Activated CD4-positive, alpha-beta T cell treated with anti-CD3 and anti-CD28 coated beads, Interleukin-2, amount 50 U/mL, for 24 hours (primary cell): ENCODE results near the gene EML4.

Experiments used
- DNase-seq, 2 donors: peaks; one replicate each; pipeline ENCODE4 v3.0.0-alpha.2; 2020; ENCODE audit warnings: low read depth in 1 of 2, low spot score in 1 of 2

Gene EML4

DNA sequence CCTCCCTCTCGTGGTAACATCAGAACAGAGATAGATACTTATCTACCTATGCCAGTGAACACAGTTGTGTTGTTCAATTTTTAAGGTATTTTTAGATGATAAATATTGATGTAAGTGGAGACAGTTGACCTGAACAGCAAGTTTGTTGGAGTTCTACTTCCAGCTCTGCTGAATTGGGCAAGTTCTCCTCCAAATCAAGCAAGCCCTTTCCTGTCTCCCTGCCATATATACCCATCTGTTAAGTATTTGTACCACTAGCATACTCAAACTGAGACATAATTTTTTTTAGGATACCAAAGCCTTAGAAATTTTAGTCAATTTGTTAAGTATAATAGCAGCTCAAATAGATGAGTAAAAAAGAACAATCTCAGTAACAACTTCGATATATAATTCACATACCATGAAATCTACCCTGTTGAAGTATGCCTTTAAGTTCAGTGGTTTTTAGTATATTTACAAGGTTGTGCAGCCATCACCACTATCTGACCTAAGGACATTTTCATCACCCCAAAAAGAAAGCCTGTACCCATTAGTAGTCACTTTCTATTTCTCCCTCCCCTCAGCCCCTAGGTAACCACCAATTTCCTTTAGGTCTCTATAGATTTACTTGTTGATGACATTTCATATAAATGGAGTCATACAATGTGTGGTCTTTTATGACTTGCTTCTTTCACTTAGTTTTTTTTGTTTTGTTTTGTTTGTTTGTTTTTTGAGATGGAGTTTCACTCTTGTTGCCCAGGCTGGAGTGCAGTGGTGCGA lies 130.0 kb downstream of the EML4 start:
- no peak for DNase-seq

DNA sequence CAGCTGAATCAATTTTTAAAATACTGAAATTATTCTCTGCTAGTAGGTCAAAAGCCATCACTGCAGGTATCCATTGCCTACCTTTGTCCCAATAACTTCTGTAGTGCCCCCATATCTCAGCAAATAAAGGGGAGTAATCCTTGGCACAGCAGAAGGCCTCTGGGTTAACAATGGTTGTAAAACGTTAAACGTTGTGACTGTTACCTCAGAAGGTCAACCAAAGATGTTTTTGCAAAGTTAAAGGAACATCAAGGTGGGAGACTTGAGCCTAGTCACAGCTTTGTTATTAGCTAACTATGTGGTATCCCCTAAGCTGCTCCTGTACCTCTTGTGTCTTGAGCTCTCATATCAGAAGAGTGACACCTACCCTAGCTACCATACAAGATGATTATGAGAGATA lies 131.4 kb downstream of the EML4 start:
- no peak for DNase-seq

DNA sequence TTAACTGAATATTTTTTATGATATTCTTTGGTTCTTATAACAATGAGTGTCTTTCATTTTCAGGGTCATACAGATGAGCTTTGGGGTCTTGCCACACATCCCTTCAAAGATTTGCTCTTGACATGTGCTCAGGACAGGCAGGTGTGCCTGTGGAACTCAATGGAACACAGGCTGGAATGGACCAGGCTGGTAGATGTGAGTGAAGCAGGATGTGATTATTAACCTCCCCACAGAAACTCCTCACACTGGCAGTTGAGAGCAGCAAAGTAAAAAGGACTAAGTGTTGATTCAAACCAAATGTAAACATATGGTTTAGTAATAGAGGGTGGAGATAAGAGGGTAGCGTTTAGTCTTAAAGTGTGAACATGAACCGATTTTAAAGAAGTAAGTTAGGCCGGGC lies 134.1 kb downstream of the EML4 start:
- no peak for DNase-seq

DNA sequence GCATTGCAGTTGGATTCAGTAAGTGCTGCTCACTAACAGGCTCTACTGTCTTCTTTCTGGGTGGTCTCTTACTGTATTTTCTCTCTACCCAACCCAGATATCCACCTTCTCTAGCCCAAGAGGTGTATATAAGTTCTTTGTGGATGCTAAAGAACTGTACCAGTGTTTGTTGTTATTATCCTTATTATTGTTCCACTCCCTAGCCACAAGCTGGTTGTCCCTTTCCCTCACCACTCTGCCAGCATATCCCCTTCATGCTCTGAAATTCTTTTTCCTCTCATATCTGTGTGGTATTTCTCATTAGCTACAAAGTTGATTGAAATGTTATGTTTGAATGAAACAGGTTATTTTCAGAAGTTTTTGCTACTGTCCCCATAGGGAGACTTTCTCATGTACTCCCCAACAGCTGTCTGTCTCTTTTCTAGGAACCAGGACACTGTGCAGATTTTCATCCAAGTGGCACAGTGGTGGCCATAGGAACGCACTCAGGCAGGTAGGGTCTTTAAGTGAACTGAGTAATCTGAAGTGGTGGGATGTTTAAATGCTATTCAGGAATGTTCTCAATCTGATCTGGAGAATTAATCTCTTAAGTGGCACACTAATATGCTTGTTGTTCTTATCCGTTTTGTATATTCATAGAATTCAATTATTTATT lies 135.0 kb downstream of the EML4 start:
- no peak for DNase-seq

DNA sequence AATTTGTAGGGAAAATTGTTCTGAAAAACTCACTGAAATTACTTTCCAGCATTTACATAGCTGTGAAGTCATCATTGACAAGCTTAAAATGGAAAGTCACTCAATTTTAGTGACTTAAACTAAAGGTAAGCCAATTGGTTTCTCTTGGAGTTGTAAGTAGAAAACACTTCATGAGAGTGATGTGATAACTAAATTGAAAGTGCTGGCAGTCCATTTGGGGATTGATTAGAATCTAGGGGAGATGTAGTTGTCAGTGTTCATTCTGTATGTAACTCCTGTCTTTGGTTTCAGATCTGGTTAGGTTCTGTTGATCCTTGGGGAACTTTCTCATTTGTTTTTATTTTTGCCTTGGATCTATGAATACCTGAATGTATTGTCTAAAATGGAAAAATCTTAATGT lies 138.0 kb downstream of the EML4 start:
- no peak for DNase-seq

DNA sequence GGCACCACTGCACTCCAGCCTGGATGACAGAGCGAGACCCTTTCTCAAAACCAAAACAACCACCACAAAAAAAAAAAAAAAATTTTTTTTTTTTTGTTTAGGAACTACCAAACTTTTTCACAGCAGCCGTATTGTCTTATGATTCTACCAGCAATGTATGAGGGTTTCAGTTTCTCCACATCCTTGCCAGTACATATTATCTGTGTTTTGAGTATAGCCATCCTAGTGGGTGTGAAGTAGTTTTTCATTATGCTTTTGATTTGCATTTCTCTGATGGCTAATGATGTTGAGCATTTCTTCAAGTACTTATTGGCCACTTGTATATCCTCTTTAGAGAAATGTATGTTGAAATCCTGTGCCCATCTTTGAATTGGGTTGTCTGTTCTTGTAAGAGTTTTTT lies 140.2 kb downstream of the EML4 start:
- no peak for DNase-seq

DNA sequence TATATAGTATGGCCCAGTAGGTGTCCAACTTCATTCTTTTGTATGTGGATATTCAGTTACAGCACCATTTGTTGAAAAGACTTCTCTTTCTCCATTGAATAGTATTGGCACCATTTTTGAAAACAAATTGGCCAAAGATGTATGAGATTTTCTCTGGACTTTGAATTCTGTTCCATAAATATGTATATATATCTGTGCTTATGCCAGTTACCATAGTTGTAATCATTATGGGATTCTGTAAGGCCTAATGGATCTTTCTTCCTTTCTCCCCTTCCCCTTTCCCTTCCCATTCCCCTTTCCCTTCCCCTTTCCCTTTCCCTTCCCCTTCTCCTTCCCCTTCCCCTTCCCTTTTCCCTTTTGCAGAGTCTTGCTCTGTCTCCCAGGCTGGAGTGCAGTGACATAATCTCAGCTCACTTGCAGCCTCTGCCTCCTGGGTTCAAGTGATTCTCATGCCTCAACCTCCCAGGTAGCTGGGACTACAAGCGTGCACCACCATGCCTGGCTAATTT lies 140.9 kb downstream of the EML4 start:
- no peak for DNase-seq

DNA sequence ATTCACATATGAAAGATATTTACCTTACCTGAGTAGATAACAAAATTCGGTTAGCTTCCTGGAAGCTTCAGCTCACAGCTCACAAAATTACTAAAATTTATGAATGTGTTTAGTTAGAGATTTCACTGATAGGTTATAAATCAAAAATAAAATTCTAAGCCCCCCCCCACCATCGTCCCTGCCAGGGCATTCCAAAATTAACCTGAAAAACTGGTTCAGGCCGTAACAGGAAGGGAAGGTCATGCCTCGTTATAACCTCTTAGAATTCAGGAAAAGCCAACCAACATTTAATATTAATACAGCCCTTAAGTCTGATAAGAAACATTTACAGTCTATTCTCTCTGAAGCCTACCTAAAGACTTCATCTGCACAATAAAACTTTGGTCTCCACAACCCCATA lies 143.0 kb downstream of the EML4 start:
- DNase-seq, result no peak

DNA sequence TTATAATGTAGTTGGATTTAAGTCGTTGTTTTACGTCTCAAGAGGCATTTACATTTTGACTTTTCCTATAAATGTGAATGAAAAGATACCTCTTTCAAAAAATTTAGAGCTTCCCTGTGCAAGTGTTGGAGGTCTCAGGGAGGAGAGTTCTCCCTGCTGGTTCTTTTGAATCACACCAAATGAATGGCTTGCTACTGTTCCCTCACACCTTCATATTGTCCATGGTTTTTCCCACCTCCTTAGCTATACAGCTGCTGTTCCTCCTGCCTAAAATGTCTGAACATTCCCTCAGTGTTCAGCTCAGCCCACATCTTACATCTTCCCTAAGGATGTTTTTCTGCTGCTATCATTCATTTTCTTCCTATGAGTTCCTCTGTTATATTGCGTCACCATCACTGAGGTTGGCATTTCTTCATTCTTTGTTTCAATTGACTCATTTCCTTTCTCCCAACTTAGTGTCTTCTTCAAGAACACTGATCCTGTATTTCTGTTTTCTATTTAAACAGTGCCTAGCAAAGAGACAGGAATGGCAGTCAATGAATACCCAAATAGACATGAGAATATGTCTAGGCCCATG lies 145.8 kb downstream of the EML4 start:
- no peak for DNase-seq

DNA sequence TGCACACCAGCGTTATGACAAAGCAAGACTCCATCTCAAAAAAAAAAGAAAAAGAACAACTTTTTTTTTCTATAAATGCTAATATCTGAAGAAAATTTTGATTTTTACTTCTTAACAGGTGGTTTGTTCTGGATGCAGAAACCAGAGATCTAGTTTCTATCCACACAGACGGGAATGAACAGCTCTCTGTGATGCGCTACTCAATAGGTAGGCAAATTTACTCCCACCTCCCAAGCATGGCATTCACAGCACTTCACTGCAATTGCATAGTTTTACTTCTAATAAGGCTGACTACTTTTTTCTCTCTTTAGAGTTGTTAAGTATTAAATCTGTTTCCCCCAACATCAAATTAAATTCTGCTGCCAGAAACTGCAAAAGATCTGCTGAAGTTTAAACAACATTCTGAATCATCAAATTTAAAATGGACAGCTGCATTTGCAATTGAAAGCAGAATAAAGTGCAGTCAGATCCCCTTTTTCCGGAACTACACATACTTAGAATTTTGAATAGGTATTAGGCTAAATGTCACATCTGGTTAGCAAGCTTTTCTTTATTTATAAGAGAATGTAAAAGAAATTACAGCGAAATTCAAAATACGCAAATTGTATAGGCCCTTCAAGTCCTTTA lies 146.8 kb downstream of the EML4 start:
- DNase-seq, result no peak

DNA sequence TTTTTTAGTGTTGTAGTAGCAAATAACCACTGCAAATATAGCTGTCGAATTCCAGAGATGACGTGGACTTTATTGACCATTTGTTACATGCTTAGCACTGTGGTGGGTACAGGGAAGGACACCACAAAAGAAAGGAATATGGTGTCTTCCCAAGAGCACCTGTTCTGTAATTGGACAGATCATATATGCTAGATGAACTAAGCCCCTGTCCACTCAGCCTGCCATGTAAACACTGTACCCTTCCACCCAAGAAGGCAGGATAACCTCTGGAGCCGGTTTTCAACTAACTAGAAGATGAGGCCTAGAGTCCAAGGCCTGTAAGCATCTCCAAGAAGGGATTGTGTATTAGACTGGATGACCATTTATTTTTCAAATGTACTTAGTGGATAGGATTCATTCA lies 147.8 kb downstream of the EML4 start:
- DNase-seq, result no peak

DNA sequence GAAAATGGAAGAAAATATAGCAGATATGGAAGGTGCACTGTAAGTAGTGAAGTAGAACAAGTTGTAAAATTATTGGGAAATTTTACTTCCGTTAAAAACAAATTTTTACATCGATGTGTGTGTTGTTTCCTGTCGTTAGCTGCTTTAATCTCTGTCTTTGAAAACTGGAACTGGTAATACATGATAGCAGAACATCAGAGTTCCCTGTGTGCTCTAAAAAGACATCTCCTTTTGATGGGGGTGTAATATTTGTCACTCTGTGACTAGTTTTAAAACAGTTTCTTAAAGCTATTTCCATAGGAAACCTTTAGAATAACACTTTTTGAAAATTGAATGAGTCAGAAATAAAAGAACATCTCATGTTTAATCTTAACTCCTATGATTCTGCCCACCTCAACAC lies 148.3 kb downstream of the EML4 start:
- no peak for DNase-seq

DNA sequence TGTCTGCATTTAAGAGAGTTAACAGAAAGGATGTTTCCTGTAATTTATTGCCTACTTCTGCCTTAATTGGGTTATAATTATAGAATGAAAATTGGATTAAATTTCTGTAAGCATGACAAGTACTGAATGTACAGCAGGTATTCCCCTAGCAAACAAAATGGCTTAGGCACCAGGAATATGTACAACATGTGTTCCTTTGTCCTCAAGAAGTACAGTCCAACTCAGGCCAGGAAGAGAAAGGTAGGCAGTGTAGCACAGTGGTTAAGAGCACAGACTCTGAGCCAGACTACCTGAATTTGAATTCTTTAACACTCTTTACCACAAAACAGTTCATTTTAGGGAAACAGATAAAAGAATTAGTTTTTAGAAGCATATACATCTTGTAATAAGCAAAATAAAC lies 148.8 kb downstream of the EML4 start:
- DNase-seq, result no peak

DNA sequence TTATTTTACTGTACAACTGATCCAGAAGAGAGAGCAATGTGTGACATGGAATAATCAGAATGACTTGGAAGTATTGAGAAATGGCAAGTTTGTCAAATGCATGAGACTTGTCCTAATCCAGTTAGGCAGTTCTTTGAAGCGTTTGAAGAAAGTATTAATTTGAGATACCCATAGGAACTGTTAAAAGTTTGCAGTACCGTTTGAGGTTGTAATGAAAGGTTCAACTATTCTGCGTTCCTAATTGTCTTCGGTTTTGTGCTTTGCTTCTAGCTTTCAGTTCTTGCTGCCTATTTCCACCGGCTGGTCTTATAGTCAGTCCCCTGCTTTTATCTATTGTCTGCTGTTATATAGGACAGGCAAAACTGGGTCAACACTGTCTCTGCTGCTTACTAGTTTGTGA lies 150.1 kb downstream of the EML4 start:
- DNase-seq, result no peak

DNA sequence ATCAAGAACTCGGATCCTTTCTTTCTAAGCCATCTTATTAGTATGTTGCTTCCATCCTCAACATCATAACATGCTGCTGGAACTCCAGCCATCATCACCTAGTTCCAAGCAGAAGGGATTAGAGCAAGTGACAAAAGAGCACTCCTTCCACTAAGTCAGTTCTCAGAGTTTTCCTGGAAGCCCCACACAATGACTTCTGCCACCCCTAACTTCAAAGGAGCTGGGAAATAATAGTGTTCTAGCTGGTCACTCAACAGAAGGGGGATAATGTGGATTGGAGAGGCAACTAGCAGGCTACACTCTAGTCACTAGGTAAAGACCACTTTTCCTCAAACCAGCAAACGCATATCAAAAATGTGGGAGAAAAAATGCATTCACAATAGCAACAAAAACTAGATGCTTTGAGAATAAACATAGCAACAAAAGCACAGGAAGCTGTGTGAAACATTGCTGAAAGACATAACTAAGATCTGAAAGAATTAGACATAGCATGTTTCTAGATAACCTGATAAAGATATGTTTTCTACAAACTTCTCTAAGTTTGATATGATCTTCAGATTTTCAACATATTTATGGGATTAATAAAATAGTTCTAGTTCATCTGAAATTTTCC lies 152.4 kb downstream of the EML4 start:
- no peak for DNase-seq

DNA sequence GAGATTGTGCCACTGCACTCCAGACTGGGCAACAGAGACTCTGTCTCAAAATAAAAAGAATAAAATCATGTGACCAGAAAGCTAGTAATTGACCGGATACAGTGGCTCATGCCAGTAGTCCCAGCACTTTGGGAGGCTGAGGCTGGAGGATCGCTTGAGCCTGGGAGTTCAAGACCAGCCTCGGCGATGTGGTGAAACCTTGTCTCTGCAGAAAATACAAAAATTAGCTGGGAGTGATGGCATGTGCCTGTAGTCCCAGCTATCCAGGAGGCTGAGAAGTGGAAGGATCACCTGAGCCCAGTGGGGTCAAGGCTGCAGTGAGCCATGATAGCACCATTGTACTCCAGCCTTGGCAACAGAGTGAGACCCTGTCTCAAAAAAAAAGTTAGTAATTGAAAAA lies 155.1 kb downstream of the EML4 start:
- DNase-seq, result no peak

DNA sequence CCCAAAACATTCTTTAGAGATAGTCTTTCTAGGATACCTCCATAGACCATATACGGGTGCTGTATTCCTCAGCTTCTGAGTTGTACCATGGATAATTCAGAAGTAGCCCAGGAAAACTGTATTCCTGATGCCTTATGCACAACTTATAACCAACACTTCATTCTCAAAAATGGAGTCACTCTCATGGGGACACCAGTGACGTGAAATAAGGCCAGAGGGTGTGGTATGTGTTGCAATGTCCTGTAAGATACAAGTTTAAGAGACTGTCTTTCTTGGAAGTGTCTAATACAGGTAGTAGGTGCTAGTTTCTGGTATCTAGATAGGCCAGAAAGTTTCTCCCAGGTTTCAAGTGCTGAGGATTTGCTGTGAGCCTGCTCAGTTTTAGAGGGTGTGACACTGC lies 155.8 kb downstream of the EML4 start:
- no peak for DNase-seq

DNA sequence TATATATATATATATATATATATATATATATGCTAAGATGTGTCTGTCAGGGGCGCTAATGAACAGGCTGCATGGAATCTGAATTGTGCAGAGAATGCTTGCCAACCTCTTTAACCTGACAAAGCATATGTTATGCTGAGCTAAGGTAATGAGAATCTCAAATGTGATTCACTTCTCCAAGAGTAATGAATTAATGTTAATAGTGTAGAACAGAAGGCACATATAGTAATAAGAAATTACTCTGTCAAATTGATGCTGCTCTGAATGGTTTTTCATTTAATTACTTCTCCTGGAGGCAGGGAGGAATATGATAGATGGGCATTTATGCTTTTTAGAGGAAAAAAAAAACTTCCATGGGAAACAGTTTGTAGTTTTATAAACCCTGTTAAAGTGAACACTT lies 156.5 kb downstream of the EML4 start:
- DNase-seq, result no peak

DNA sequence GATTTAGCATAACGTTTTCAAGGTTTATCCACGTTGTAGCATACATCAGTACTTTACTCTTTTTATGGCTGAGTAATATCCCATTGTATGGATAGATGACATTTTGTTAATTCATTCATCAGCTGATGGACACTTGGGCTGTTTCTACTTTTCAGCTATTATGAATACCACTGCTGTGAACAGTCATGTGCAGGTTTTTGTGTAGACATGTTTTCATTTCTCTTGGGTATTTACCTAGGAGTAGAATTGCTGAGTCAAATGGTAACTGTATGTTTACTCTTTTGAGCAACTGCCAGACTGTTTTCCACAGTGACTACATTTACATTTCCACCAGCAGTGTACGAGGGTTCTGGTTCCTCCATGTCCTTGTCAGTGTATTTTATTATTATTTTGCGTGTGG lies 158.0 kb downstream of the EML4 start:
- no peak for DNase-seq

DNA sequence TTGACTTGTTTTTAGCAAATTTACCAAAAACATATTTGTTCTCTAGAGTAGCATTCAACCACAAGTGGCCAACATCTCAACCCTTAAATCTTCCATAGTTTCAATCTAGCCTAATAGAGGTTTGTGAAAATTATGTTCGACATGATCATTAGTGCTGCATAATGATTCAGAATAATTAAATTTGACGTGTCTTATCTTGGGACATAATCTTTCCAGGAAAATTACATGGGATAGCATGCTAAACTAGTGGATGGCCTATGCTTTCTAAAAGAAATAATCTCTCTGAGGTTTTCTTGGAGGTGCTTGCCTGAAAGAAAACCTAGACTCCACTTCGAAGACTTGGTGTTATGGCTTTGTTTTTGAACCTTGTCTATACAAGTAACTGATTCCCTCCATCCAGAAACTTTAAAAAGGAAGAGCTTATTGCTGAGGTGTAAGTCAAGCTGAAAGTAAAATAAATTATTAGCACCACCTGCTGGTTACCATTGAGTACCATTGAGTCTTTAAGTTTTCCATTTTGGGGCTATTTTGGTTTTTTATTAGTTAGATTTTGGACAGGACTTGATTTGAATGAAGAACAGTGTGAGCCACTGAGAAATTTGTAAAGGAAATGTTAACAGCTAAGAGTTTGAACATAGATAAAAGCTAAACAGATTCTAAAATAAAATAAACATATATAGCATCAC lies 159.1 kb downstream of the EML4 start:
- no peak for DNase-seq

DNA sequence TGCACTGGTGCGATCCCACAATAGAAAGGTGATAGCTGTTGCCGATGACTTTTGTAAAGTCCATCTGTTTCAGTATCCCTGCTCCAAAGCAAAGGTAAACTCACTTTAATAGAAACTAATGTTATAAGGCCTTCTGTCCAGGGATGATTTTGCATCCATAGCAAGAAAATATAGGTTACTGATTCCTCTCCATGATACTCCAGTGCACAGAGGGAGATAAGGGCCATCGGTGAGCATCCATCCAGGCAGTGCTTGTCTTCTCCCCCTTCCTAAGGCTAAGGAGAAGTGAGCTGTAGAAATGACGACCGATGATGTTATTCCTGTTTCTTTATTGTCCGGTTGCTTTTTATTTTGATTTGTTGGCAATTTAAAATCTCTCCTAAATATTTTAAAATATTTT lies 159.8 kb downstream of the EML4 start:
- no peak for DNase-seq
